Activated T-helper 2 cell treated with anti-CD3 and anti-CD28 coated beads, Interferon-gamma antibody, Interleukin-2, Interleukin-4, amounts not matched to agents 10 μg/mL and 5 μg/mL and 100 μg/mL, durations not matched to agents 14 hours and 24 hours and 36 hours (primary cell): Measurements from ENCODE around the gene ORM1. TPM values are rescaled to one million over a fixed set of nuclear protein-coding genes. Genes with fewer than 3 reads are reported as not detected.

Source experiments
- DNase-seq: peaks from one replicate; pipeline ENCODE4 v3.0.0; 2021; ENCODE audit warnings: low spot score
- H3K27ac Mint-ChIP-seq: one replicate; pipeline ENCODE4 v1.8.0; 2021; ENCODE audit warnings: mixed read lengths
- H3K27me3 Mint-ChIP-seq: one replicate; pipeline ENCODE4 v1.8.0; 2021; ENCODE audit warnings: low read depth, mixed read lengths
- H3K36me3 Mint-ChIP-seq: one replicate; pipeline ENCODE4 v1.8.0; 2021; ENCODE audit warnings: low read depth, mixed read lengths
- H3K4me1 Mint-ChIP-seq: one replicate; pipeline ENCODE4 v1.8.0; 2021; ENCODE audit warnings: low read depth, mixed read lengths
- H3K4me3 Mint-ChIP-seq: one replicate; pipeline ENCODE4 v1.8.0; 2021; ENCODE audit warnings: low read depth, mild to moderate bottlenecking, moderate library complexity, mixed read lengths
- H3K9me3 Mint-ChIP-seq: one replicate; pipeline ENCODE4 v1.8.0; 2021; ENCODE audit warnings: mixed read lengths
- intact Hi-C: fragments of 100-400 bp; cut with micrococcal nuclease; formaldehyde crosslinking; loops from one replicate; pipeline ENCODE4 v1.15.1; 2023
- total RNA-seq: library from RNA; stranded (reverse); gene quantifications from 2 replicates; pipeline ENCODE4 v1.2.3, GENCODE V29; 2022

ORM1 gene
- total RNA-seq, 1 donor from 2014 or later: not detected

GRCh38 chr9:114372921-114373448, 50.1 kb downstream of the ORM1 start:
- peaks cover 83% of the 10 kb centered on the region for H3K36me3 Mint-ChIP-seq
- H3K27ac Mint-ChIP-seq: peak overlapping the region; percentile 85
- H3K9me3 Mint-ChIP-seq: no peaks in the 10 kb centered on the region
- DNase-seq: peak; percentile 83
- peaks cover 77% of the 10 kb centered on the region for H3K4me1 Mint-ChIP-seq
- H3K27me3 Mint-ChIP-seq: no peaks in the 10 kb centered on the region
- H3K4me3 Mint-ChIP-seq: peak overlapping the region; percentile 76
- intact Hi-C loops: loop anchor here (1.0 kb wide), 3 partner anchors 9 to 25 kb away; no protein-coding TSS in a partner anchor

GRCh38 chr9:114373960-114374730, 51.2 kb downstream of the ORM1 start:
- Mint-ChIP-seq H3K36me3 (peaks cover 88% of the 10 kb centered on the region), H3K4me1 (peaks cover 82% of the 10 kb centered on the region), H3K27me3 (no peaks in the 10 kb centered on the region), H3K9me3 (no peaks in the 10 kb centered on the region), H3K4me3 (peak overlapping the region; percentile 34), H3K27ac (peak overlapping the region; percentile 85)
- intact Hi-C loops: loop anchor here (1.0 kb wide), 2 partner anchors 11 to 24 kb away; no protein-coding TSS in a partner anchor
- no peak for DNase-seq

- peaks cover 80% of the 10 kb centered on the region for H3K4me1 Mint-ChIP-seq
- DNase-seq: no peak
- no peaks in the 10 kb centered on the region for H3K9me3 Mint-ChIP-seq
- peaks cover 89% of the 10 kb centered on the region for H3K36me3 Mint-ChIP-seq
- peak overlapping the region; percentile 85 for H3K27ac Mint-ChIP-seq
- no peaks in the 10 kb centered on the region for H3K27me3 Mint-ChIP-seq
- intact Hi-C loops: no loop called here
- H3K4me3 Mint-ChIP-seq: peak overlapping the region; percentile 31
Measured at GRCh38 chr9:114374936-114375335, 52.0 kb downstream of the ORM1 start.

GRCh38 chr9:114375386-114376175, 52.7 kb downstream of the ORM1 start:
- Mint-ChIP-seq H3K4me1 (peaks cover 80% of the 10 kb centered on the region), H3K9me3 (no peaks in the 10 kb centered on the region), H3K27ac (peak overlapping the region; percentile 85), H3K4me3 (peak overlapping the region; percentile 31), H3K36me3 (peaks cover 92% of the 10 kb centered on the region), H3K27me3 (no peaks in the 10 kb centered on the region)
- DNase-seq: no peak
- intact Hi-C loops: no loop called here

Other genes starting within 250 kb of the ORM1 start
- not detected in 2 replicates for gene AMBP, start 244.8 kb upstream of the ORM1 start, total RNA-seq
- gene KIF12, start 223.8 kb upstream of the ORM1 start, total RNA-seq: not detected in 2 replicates
- 3.7 and 4.1 TPM in 2 replicates for gene COL27A1, start 167.6 kb upstream of the ORM1 start, total RNA-seq
- not detected in 2 replicates for gene ORM2, start 6.8 kb downstream of the ORM1 start, total RNA-seq
- gene AKNA, start 64.9 kb downstream of the ORM1 start, total RNA-seq: 152 TPM in 2 replicates
- gene WHRN, start 182.4 kb downstream of the ORM1 start, total RNA-seq: 2.8 and 2.9 TPM in 2 replicates